GM19025 (cell line): ENCODE data around the gene CCT6B.
A peak's percentile ranks its signal among the peaks of the same experiment; 100 is the strongest.
"Not testable (repeated sequence)": the region's sequence is repeated elsewhere in the genome, so short reads cannot be mapped to it uniquely, and the experiment has no call there.

Experiments
- ATAC-seq: cut with Tn5 transposase; IDR thresholded peaks from one replicate; pipeline ENCODE4 v1.9.1; 2021; ENCODE audit warnings: mild to moderate bottlenecking, low read depth, moderate library complexity; ENCODE audit not compliant: unreplicated experiment

The CCT6B gene

GRCh38 chr17:34961093-34961911 is at the start of gene CCT6B, which contains the start of gene ZNF830:
Gene CCT6B, minus strand, starts transcription at chr17:34961460. Its CDS starts 67 bp downstream, at chr17:34961393.
Gene ZNF830, plus strand, starts transcription at chr17:34961540. Its CDS starts 27 bp downstream, at chr17:34961567.
- ATAC-seq = peak; percentile 83

DNA sequence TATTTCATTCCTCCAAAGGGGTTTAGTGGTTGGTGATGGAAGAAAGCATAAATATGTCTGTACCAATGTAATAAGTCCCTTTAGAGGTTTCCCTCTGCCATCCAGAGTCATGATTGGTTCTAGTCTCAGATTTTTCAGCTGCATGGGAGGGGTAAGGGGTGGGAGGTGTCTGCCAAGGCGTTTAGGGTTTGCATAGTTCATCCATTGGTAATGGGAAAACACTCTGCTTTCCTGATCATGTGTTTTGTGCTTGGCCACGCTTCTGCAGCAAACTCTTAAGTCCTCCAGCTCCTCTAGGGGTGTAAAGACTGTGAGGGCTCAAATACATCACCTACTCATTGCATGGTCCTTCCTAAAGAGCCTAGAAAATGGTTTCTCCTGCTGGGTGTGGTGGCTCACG is 48.8 kb upstream of the CCT6B start:
- no peak for ATAC-seq

DNA sequence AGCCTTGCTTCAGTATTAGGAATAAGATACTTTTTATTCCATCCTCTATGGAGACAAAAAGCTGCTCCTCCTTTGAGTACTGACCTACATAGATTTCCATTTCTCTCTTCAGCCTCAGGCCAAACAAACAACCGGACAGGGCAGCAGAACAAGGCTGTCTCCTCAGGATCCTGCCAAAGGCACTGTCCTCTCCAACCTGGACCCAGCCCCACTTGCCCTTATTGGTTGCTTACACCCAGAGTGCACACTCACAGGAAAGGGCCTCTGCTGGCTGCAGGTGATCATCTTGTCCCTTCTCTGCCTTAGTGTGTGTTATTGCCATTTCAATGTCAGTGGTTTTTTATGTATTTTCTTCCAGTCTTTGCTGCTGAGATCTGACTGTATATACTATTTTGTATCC is 45.7 kb upstream of the CCT6B start:
- no peak for ATAC-seq

- ATAC-seq = no peak
Observed at GRCh38 chr17:35006345-35006744, 45.1 kb upstream of the CCT6B start.

DNA sequence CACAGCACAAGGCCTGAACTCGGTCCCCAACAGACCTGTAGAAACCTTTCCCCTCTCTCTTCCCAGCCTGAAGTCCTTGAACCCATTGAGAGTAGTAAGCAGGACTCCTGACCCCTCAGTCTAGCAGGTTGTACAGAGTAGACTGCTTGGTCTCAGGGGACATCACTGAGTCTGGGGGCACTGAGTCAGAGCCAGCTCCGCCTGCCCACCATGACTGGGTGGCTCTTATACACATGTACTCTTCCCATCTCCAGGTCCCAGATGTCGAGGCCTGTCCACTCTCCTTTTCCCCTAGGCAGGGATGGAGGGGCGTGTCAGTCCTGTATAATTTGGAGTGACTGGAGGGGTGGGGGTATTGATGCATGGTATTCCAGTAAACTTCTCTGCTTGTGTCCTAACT is 42.5 kb upstream of the CCT6B start:
- ATAC-seq = no peak

DNA sequence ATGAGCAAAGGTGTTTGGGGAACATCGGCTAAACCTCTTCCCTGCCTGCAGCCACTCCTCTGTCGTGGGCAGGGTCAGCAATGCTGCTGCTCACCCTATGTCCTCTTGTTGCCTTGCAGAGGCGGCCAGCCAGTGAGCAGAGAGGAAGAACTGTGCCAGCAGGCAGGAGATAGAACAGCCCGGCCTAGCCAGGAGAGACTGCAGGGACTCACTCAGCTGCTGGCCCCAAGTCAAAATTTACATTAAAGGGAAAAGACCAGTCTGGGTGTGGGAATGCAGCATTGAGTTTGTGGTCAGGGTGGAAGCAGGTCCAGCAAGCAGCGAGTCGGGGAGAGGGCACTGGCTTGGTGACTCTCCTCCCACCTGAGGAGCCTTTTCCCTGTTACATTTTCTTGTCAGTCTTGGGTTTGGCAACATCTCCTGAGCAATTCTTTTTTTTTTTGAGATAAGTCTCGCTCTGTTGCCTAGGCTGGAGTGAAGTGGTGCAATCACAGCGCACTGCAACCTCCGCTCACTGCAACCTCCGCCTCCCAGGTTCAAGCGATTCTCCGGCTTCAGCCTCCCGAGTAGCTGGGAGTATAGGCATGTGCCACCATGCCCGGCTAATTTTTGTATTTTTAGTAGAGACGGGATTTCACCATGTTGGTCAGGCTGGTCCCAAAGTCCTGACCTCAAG is 41.8 kb upstream of the CCT6B start:
- no peak for ATAC-seq

DNA sequence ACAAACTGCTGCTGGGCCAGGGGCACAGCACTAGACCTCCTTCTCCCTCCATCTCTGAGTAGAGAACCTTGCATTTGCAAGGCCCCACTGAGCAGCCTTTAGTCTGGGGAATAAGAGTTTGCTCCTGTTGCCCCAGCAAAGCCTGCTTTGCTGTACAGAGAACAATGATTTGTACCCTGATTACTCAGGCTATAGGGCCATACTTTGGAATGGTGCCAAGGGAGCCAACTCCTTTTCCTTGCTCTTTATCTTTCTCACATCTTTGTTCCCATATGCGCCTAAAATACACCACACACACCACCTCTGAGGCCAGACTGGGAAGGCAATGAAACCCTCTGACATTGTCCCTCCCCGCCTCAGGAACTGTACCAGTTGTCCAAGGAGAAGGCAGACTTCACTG is 40.3 kb upstream of the CCT6B start:
- no peak for ATAC-seq

GRCh38 chr17:35000965-35001364 is 39.7 kb upstream of the CCT6B start:
- ATAC-seq = not testable (repeated sequence)

- no peak for ATAC-seq
Observed at GRCh38 chr17:34999456-34999855, 38.2 kb upstream of the CCT6B start.

DNA sequence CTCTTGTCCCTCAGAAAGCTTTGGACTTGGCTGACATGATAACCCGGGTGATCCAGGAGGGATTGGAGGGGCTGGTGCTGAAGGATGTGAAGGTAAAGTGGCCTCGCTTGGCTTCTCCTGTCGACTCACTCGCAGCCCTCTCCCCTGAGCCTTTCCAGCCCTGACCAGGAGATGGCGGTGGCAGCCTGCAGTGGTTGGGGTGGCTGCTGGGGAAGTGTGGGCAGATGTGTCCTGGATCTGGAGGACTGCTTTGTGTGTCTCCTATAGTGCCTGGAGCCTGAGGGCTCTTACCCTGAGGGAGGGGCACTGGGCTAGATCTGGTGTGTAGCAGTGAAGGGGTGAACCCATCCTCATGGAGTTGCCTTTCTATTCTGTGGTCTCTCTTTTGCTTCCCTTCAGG is 36.9 kb upstream of the CCT6B start:
- ATAC-seq = peak; percentile 53

DNA sequence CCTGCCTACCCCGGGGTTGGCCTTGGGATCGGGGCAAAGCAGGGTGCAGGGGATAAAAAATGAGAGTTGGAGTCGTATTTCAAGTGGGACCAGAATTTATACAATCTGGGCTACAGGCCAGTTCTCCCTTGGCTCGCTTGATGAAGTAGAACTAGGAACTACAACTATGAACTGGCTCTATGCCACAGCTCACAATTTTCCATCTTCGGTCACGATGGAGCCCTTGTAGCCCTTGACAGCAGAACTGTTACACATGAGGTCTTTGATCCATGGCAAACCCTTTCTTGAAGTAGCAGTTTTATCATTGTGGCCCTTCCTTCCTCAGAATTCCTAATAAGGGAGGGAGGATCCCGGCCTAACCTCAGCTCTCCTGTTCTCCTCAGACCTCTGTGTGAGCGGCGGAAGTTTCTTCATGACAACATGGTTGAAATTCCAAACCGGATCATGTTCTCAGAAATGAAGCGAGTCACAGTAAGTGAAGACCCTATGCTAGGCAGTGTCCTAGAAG is 36.1 kb upstream of the CCT6B start:
- ATAC-seq = no peak

- no peak for ATAC-seq
Observed at GRCh38 chr17:34996422-34997285, 35.4 kb upstream of the CCT6B start.

DNA sequence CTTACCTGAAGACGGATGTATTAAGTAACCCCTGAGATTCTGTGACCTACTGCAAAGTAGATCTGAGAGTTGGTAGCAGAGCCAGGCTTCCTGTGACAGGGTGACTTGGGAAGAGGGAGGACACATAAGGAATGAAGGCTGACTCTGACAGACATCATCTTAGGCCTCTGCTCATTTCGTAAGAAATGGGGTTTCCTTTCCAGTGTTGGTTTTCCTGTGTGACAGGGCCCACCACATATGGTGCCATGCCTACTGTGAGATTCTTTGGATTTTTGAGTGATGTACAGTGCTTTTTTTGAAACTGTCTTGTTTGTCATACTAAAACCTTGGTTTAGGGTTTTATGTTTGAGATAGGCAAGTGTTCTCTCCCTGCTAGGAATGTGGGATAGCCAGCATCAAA is 31.8 kb upstream of the CCT6B start:
- ATAC-seq = no peak

DNA sequence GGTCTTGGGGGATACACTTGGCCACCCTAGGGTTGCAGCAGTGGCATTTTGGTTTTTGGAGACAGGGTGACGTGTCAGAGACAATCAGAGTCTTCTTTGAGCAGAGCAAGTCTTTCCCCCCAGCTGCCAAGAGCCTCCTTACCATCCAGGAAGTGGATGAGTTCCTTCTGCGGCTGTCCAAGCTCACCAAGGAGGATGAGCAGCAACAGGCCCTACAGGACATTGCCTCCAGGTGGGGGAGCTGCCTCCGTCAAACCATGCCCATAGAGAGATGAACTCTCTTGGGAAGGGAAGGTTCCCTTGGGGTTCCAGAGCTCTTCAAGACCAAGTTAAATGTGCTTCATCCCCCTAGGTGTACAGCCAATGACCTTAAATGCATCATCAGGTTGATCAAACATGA is 30.3 kb upstream of the CCT6B start:
- ATAC-seq = no peak

DNA sequence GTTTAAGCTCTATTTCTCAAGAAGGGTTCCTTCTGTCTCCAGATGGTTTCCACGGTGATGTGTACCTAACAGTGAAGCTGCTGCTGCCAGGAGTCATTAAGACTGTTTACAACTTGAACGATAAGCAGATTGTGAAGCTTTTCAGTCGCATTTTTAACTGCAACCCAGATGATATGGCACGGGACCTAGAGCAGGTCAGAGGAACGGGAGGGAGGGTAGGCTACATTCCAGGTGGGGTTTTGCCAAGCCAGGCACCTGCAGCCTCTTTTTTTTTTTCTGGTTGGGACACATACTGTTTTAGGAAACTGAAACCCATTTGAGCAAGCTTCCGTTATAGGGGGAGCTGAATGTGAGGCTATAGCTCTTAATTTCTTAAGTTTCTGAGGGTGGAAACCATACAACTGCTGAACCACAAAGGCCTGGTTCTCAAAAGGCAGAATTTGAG is 29.7 kb upstream of the CCT6B start:
- no peak for ATAC-seq

DNA sequence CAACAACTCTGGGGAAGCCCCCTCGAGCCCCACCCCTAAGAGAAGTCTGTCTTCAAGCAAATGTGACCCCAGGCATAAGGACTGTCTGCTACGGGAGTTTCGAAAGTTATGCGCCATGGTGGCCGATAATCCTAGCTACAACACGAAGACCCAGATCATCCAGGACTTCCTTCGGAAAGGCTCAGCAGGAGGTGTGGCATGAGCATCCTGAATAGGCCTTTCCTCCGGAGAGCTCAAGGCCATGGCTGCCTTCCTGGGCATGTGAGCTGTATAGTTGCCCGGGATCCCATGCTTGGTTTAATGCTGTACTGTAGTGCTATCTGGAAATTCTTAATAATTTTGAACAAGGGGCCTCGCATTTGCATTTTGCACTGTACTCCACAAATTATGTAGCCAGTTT is 28.2 kb upstream of the CCT6B start:
- no peak for ATAC-seq

- no peak for ATAC-seq
Observed at GRCh38 chr17:34988644-34989043, 27.4 kb upstream of the CCT6B start.

DNA sequence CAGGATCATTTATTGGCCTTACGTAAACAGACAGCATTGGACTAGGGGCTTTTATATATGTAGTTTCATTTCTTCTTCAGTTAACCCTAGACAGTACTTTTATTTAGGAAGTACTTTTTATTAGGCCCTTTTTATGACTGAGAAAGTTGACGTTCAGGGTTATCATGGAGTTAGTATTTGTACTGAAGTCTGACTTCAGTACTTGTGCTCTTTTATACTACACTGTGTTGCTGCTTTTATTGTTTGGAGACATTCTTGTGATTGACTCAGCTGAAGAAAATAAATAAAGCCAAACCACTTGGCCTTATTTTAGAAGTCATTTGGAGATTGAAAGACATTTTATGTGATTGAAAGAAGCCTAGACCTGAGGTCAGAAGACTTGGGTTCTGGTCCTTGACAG is 26.0 kb upstream of the CCT6B start:
- no peak for ATAC-seq

DNA sequence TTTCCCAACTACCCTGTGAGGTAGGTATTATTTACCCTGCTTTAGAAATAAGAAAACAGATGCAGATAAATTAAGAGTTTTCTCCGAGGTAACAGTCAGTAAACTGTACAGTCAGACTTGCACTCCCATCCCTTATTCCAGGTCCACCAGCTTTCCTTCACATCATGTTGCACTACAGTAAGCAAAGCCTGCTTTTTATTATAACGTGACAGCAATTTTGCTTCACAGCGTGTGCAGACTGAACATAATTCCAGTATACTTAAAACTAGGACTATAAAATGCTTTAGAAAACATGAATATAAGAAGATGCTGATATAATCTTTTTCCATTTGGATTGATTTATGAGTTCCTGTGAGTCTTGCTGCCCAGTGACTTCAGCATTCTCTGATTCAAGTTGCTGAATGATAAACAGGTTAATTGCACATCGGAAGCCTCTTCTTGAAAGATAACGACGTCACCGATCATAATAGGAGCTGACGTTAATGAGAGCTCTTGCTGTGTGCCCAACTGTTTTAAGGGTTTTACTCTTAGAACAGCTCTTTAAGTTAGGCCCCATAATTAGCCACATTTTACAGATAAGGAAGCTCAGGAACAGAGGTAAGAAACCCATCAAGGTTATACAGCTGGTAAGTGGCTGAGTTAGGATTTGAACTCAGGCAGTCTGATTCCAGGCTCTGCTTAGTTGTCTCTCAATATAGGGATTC is 20.4 kb upstream of the CCT6B start:
- ATAC-seq = no peak
